Right atrium auricular region (tissue), 2 donors: ENCODE data around the gene SEL1L2. TPM values are rescaled to one million over a fixed set of nuclear protein-coding genes. Genes with fewer than 3 reads are reported as not detected.
A peak's percentile ranks its signal among the peaks of the same experiment; 100 is the strongest.

ENCODE experiments used
- DNase-seq: peaks from one replicate; pipeline ENCODE4 v3.0.0-alpha.2; 2019; ENCODE audit warnings: low spot score
- H3K27ac ChIP-seq, 2 donors: fragments of 200-600 bp; sonication (generic); 1 replicate in 1 of 2; 2 replicates in 1 of 2; pipeline ENCODE4 v1.5.1; 2016 to 2019
- H3K27me3 ChIP-seq, 2 donors: fragments of 200-600 bp; sonication (generic); one replicate each; pipeline versions ENCODE4 v1.5.1 to v1.6.0; 2017 to 2019
- H3K36me3 ChIP-seq: fragments of 200-600 bp; sonication (generic); one replicate; pipeline ENCODE4 v1.5.1; 2016
- H3K4me1 ChIP-seq, 2 donors: fragments of 200-600 bp; sonication (generic); one replicate each; pipeline versions ENCODE4 v1.5.1 to v1.6.0; 2017 to 2019
- H3K4me3 ChIP-seq, 2 donors: fragments of 200-600 bp; sonication (generic); 1 replicate in 1 of 2; 2 replicates in 1 of 2; pipeline ENCODE4 v1.5.1; 2017 to 2019; ENCODE audit warnings: mild to moderate bottlenecking in 1 of 2, moderate library complexity in 1 of 2
- H3K9me3 ChIP-seq, 2 donors: fragments of 200-600 bp; sonication (generic); one replicate each; pipeline ENCODE4 v1.5.1; 2019
- CTCF ChIP-seq, 2 donors: fragments of 200-600 bp; sonication (generic); IDR thresholded peaks; one replicate each; pipeline ENCODE4 v1.5.1; 2019; ENCODE audit warnings: antibody characterized with exemption in 2 of 2
- total RNA-seq, 2 donors: library from RNA; depleted of rRNA; stranded (reverse); fragments of >200 nt; gene quantifications; one replicate each; pipeline ENCODE4 v1.1.0, GENCODE V29; 2016

Gene SEL1L2
- total RNA-seq, 2 donors from 2014 or later = not detected

DNA sequence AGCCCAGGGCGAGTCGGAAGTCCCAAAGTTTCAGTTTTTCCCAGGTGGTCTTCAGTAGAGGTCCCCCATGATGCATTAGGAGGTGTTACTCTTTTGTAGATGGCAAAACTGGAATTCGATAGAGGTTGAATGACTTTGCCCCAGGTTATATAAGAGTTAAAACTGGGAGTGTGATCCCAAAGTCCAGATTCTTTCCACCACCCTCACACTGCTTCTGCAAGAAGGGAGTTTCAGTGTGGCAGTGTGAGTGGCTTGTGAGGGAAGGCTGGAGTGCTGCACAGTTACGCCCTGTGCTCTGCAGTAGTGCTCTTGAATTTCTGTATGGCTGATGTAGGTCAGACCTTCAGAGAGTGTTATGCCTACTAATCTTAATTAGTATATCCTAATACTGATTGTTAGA lies 175.7 kb downstream of the SEL1L2 start:
- Histone ChIP-seq H3K9me3 (no peaks in the 10 kb centered on the region), H3K27me3 (no peaks in the 10 kb centered on the region), H3K27ac (no peak overlapping the region), H3K4me3 (no peak overlapping the region), H3K4me1 (no peaks in the 10 kb centered on the region), H3K36me3 (peaks cover 82% of the 10 kb centered on the region)
- TF ChIP-seq CTCF (IDR thresholded peaks at IDR 0.05) = no peak
- DNase-seq = no peak

GRCh38 chr20:13813910-13814309 lies 176.5 kb downstream of the SEL1L2 start:
- no peak for TF ChIP-seq CTCF (IDR thresholded peaks at IDR 0.05)
- H3K27ac ChIP-seq = no peak overlapping the region
- H3K36me3 ChIP-seq = peaks cover 90% of the 10 kb centered on the region
- no peaks in the 10 kb centered on the region for H3K27me3 ChIP-seq
- H3K4me1 ChIP-seq = no peaks in the 10 kb centered on the region
- H3K4me3 ChIP-seq = no peak overlapping the region
- no peak for DNase-seq
- no peaks in the 10 kb centered on the region for H3K9me3 ChIP-seq

GRCh38 chr20:13810446-13810845 lies 180.0 kb downstream of the SEL1L2 start:
- TF ChIP-seq CTCF (IDR thresholded peaks at IDR 0.05) = no peak
- no peak overlapping the region for H3K27ac ChIP-seq
- H3K27me3 ChIP-seq = no peaks in the 10 kb centered on the region
- no peak overlapping the region for H3K4me3 ChIP-seq
- H3K4me1 ChIP-seq = no peaks in the 10 kb centered on the region
- H3K36me3 ChIP-seq = peaks cover 91% of the 10 kb centered on the region
- no peaks in the 10 kb centered on the region for H3K9me3 ChIP-seq
- no peak for DNase-seq

DNA sequence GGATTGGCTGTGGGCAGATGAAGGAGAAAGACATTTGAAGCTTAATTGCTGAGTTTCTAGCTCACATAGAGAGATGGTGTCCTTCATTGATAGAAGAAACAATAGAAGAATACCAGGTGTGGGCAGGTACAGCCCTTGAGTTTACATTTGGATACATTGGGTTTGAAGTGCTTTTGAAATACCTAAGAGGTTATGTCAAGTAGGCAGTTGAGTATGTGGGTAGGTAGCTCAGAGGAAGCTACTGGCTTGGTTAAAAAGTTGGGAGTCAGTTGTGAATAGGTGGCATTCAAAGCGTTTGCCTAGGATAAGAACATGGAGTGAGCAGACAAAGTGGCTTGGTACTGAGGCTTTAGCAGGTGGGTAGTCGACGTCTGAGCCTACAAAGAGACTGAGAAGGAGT lies 180.6 kb downstream of the SEL1L2 start:
- no peaks in the 10 kb centered on the region for H3K27me3 ChIP-seq
- peak overlapping the region in 1 of 2 donors; percentile 3 for H3K27ac ChIP-seq
- TF ChIP-seq CTCF (IDR thresholded peaks at IDR 0.05) = no peak
- H3K4me1 ChIP-seq = no peaks in the 10 kb centered on the region
- H3K4me3 ChIP-seq = no peak overlapping the region
- no peak for DNase-seq
- peaks cover 85% of the 10 kb centered on the region for H3K36me3 ChIP-seq
- no peaks in the 10 kb centered on the region for H3K9me3 ChIP-seq

DNA sequence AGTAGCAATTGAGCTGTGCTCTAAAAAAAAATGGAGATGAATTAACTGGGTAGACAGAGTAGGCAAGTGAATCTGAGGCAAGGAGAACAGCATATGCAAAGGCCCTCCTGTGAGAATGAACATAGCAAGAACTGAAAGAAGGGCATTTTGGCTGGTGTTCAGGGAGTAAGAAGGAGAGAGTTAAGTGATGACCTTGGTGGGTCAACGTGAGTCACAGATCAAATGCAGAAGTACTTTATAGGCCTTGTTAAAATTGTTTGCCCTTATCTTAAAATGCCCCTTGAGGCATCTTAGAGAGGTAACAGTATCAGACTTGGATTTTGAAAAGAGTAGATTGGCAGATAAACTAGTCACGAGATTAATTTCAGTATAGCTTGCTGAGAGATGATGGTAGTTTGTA lies 181.0 kb downstream of the SEL1L2 start:
- Histone ChIP-seq H3K27ac (peak overlapping the region in 1 of 2 donors; percentile 3), H3K4me3 (no peak overlapping the region), H3K27me3 (no peaks in the 10 kb centered on the region), H3K36me3 (peaks cover 81% of the 10 kb centered on the region), H3K4me1 (no peaks in the 10 kb centered on the region), H3K9me3 (no peaks in the 10 kb centered on the region)
- TF ChIP-seq CTCF (IDR thresholded peaks at IDR 0.05) = no peak
- DNase-seq = no peak

- DNase-seq = peak; percentile 79
- H3K4me1 ChIP-seq = peaks cover 0 to 16% of the 10 kb centered on the region in 2 donors
- H3K27me3 ChIP-seq = no peaks in the 10 kb centered on the region
- no peak for TF ChIP-seq CTCF (IDR thresholded peaks at IDR 0.05)
- no peak overlapping the region for H3K4me3 ChIP-seq
- H3K36me3 ChIP-seq = peaks cover 56% of the 10 kb centered on the region
- H3K27ac ChIP-seq = peak overlapping the region; percentile 39 to 72
- H3K9me3 ChIP-seq = no peaks in the 10 kb centered on the region
Observed at GRCh38 chr20:13800728-13801134, 189.7 kb downstream of the SEL1L2 start.
